ENCODE results near the gene TMCC1. TPM values are rescaled to one million over a fixed set of nuclear protein-coding genes. Genes with fewer than 3 reads are reported as not detected.

The TMCC1 gene
- total and polyA plus RNA-seq, 10 of the 15 experiments (the other 5 are each of a cell fraction or from before 2014, with no cell fraction given), result 2.3 to 21.1 (median 8.4) TPM

DNA sequence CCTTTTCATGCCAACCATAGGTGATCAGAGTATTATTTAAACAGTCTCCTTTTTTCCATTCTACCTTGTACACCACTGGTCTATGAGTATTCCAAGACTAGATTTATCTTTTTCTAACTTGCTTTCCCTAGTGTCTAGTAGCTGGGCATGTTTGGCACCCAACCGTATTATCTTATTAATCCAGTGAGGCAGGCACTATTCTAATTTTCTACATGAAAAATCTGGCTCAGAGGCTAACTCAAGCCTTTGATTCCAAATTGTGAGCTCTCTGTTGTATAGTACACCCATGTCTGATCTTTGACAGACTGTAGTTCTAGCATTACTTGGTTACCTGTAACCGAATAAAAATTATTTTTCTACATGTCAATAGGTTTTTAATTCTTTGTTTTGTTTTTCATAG lies 210.3 kb downstream of the TMCC1 start (continued):
- TF ChIP-seq, protein P1, sequence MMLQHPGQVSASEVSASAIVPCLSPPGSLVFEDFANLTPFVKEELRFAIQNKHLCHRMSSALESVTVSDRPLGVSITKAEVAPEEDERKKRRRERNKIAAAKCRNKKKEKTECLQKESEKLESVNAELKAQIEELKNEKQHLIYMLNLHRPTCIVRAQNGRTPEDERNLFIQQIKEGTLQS (IDR thresholded peaks at IDR 0.05; ENCODE audit: borderline replicate concordance, extremely low read depth, low read depth, low read length), result no peak
- TF ChIP-seq SMARCA5 (IDR thresholded peaks at IDR 0.05) (no peak), TCF12 (IDR thresholded peaks at IDR 0.05; ENCODE audit: low read depth, low read length) (no peak)

DNA sequence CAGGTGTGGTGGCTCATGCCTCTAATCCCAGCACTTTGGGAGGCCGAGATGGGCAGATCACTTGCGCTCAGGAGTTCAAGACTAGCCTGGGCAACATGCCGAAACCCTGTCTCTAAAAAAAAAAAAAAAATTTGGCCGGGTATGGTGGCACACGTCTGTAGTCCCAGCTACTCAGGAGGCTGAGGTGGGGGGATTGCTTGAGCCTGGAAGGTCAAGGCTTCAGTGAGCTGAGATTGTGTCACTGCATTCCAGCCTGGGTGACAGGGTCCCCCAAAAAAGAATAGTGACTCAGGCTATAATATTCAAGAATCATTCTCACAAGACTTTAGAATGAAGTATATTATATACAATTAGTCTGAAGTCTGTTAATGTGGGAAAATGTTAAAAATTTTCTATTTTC lies 216.5 kb downstream of the TMCC1 start:
- H4K20me1 ChIP-seq (ENCODE audit: control insufficient read depth, insufficient read depth), result no peaks in the 10 kb centered on the region
- SMC1A ChIA-PET (ENCODE audit: uncharacterized antibody, unreplicated experiment), result interaction anchor here (0.7 to 1.1 kb wide), 4 partner anchors 12 to 60 kb away, joined by 3 to 5 read pairs (median 4); no protein-coding TSS in a partner anchor
- ATAC-seq, result no peak
- BruUV-seq (replicated peaks), result no TSS peak
- no peak overlapping the region for H3K4me3 ChIP-seq
- DNase-seq (ENCODE audit: low read depth, low spot score), result no peak
- H2AFZ ChIP-seq (ENCODE audit: control insufficient read depth, low read depth, low read length), result no peak overlapping the region
- no peak overlapping the region for H3K4me2 ChIP-seq (ENCODE audit: control insufficient read depth, insufficient read depth)
- in situ Hi-C loops (cut with MboI) (no loop called here), intact Hi-C loops (cut with micrococcal nuclease; ENCODE audit: unreplicated experiment) (no loop called here)
- POLR2A ChIA-PET, result no interaction called here
- no peak overlapping the region for H3K9ac ChIP-seq (ENCODE audit: control insufficient read depth, insufficient read depth, low read length)
- H3K27me3 ChIP-seq (replicated peaks in 1 of 2; ENCODE audit: control insufficient read depth in 2 of 2, insufficient read depth in 2 of 2, low read length in 1 of 2), result no peaks in the 10 kb centered on the region
- no peak overlapping the region for H3K27ac ChIP-seq (ENCODE audit: control insufficient read depth, insufficient read depth)
- no peak for FAIRE-seq
- no peaks in the 10 kb centered on the region for H3K36me3 ChIP-seq (ENCODE audit: control insufficient read depth in 2 of 2, insufficient read depth in 2 of 2, low read length in 1 of 2)
- peaks cover 4% of the 10 kb centered on the region; the same call in 1 of the 2 replicates for H3K4me1 ChIP-seq (ENCODE audit: control insufficient read depth, insufficient read depth, low read length)
- CTCF ChIA-PET, result interaction anchor here (1.3 to 1.7 kb wide), 3 partner anchors 11 to 148 kb away, joined by 4 to 8 read pairs (median 4); no protein-coding TSS in a partner anchor
- RAD21 ChIA-PET (ENCODE audit: unreplicated experiment), result no interaction called here
- H3K79me2 ChIP-seq (ENCODE audit: control insufficient read depth, insufficient read depth, low read length), result no peaks in the 10 kb centered on the region
- no peaks in the 10 kb centered on the region for H3K9me3 ChIP-seq (replicated peaks; ENCODE audit: control insufficient read depth, insufficient read depth, low read length)
- 100% methylated on average over 5 of the region's 5 CpGs for WGBS (ENCODE audit: insufficient coverage, insufficient replicate concordance, low lambda C conversion rate, missing lambda C conversion rate)
- TF ChIP-seq STAT3 (IDR thresholded peaks at IDR 0.05; ENCODE audit: low read depth, low read length) (no peak), ATF7 (IDR thresholded peaks at IDR 0.05; ENCODE audit: low read depth) (no peak), MEF2B (IDR thresholded peaks at IDR 0.05; ENCODE audit: partially characterized antibody, poor library complexity, severe bottlenecking) (no peak), RFX5 (IDR thresholded peaks at IDR 0.05; ENCODE audit: low read depth, low read length) (no peak), WRNIP1 (IDR thresholded peaks at IDR 0.05; ENCODE audit: borderline replicate concordance, low read depth, low read length) (no peak), KLF5 (IDR thresholded peaks at IDR 0.05; ENCODE audit: partially characterized antibody) (no peak), MTA2 (IDR thresholded peaks at IDR 0.05; ENCODE audit: low read depth) (no peak), YBX1 (IDR thresholded peaks at IDR 0.05) (no peak)
- TF ChIP-seq, protein P2, sequence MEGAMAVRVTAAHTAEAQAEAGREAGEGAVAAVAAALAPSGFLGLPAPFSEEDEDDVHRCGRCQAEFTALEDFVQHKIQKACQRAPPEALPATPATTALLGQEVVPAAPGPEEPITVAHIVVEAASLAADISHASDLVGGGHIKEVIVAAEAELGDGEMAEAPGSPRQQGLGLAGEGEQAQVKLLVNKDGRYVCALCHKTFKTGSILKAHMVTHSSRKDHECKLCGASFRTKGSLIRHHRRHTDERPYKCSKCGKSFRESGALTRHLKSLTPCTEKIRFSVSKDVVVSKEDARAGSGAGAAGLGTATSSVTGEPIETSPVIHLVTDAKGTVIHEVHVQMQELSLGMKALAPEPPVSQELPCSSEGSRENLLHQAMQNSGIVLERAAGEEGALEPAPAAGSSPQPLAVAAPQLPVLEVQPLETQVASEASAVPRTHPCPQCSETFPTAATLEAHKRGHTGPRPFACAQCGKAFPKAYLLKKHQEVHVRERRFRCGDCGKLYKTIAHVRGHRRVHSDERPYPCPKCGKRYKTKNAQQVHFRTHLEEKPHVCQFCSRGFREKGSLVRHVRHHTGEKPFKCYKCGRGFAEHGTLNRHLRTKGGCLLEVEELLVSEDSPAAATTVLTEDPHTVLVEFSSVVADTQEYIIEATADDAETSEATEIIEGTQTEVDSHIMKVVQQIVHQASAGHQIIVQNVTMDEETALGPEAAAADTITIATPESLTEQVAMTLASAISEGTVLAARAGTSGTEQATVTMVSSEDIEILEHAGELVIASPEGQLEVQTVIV (IDR thresholded peaks at IDR 0.05; ENCODE audit: borderline replicate concordance, partially characterized antibody), result no peak
- TF ChIP-seq, protein P3, sequence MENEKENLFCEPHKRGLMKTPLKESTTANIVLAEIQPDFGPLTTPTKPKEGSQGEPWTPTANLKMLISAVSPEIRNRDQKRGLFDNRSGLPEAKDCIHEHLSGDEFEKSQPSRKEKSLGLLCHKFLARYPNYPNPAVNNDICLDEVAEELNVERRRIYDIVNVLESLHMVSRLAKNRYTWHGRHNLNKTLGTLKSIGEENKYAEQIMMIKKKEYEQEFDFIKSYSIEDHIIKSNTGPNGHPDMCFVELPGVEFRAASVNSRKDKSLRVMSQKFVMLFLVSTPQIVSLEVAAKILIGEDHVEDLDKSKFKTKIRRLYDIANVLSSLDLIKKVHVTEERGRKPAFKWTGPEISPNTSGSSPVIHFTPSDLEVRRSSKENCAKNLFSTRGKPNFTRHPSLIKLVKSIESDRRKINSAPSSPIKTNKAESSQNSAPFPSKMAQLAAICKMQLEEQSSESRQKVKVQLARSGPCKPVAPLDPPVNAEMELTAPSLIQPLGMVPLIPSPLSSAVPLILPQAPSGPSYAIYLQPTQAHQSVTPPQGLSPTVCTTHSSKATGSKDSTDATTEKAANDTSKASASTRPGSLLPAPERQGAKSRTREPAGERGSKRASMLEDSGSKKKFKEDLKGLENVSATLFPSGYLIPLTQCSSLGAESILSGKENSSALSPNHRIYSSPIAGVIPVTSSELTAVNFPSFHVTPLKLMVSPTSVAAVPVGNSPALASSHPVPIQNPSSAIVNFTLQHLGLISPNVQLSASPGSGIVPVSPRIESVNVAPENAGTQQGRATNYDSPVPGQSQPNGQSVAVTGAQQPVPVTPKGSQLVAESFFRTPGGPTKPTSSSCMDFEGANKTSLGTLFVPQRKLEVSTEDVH (IDR thresholded peaks at IDR 0.05; ENCODE audit: low read depth, partially characterized antibody), result no peak
- TF ChIP-seq, protein P4, sequence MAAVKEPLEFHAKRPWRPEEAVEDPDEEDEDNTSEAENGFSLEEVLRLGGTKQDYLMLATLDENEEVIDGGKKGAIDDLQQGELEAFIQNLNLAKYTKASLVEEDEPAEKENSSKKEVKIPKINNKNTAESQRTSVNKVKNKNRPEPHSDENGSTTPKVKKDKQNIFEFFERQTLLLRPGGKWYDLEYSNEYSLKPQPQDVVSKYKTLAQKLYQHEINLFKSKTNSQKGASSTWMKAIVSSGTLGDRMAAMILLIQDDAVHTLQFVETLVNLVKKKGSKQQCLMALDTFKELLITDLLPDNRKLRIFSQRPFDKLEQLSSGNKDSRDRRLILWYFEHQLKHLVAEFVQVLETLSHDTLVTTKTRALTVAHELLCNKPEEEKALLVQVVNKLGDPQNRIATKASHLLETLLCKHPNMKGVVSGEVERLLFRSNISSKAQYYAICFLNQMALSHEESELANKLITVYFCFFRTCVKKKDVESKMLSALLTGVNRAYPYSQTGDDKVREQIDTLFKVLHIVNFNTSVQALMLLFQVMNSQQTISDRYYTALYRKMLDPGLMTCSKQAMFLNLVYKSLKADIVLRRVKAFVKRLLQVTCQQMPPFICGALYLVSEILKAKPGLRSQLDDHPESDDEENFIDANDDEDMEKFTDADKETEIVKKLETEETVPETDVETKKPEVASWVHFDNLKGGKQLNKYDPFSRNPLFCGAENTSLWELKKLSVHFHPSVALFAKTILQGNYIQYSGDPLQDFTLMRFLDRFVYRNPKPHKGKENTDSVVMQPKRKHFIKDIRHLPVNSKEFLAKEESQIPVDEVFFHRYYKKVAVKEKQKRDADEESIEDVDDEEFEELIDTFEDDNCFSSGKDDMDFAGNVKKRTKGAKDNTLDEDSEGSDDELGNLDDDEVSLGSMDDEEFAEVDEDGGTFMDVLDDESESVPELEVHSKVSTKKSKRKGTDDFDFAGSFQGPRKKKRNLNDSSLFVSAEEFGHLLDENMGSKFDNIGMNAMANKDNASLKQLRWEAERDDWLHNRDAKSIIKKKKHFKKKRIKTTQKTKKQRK (IDR thresholded peaks at IDR 0.05; ENCODE audit: low read depth, low read length), result no peak

Measured in GM12878 (cell line).